22Rv1 (cell line): ENCODE measurements around the gene ZFYVE28.

Experiments
- H3K27ac ChIP-seq: fragments of 450-650 bp; 2 replicates; pipeline ENCODE4 v1.5.1; 2017
- ZFX ChIP-seq: fragments of 450-650 bp; IDR thresholded peaks from 2 replicates; pipeline ENCODE4 v1.6.1; 2017; ENCODE audit warnings: antibody characterized with exemption, borderline replicate concordance
- TF ChIP-seq, protein P1 (sequence below): fragments of 450-650 bp; IDR thresholded peaks from 2 replicates; pipeline ENCODE4 v1.5.1; 2017; ENCODE audit warnings: mild to moderate bottlenecking

Gene ZFYVE28

DNA sequence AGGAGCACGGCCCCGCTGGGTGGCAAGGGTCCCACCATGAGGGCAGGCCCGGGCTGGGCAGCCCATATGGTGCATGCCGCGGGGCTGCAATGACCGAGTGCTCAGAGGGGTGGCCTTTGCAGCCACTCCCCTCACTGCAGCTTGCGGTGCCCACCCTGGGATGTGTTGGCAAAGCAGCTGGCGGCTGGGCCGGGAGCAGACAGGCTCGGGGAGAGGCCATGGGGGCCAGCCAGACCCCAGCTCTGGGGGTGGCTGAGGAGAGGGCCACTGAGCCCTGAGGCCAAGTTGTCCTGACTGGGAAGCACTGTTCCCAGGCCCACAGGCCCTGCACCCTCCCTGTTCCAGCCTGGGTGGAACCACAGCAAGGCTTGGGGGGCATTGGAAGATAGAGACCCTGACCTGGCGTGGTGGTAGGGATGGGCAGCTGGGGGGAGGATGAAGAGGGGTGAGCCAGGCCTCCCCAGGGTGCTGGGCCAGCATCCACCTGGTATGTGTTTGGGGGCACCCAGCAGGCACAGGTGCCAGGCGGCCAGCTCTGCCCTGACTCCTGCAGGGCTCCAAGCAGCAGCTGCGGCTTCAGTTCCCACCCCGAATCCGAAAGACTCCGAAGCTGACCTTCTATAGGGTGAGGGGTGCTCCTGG is 32.1 kb upstream of the ZFYVE28 start:
- H3K27ac ChIP-seq, result no peak overlapping the region
- TF ChIP-seq ZFX, result no peak
- TF ChIP-seq, protein P1, sequence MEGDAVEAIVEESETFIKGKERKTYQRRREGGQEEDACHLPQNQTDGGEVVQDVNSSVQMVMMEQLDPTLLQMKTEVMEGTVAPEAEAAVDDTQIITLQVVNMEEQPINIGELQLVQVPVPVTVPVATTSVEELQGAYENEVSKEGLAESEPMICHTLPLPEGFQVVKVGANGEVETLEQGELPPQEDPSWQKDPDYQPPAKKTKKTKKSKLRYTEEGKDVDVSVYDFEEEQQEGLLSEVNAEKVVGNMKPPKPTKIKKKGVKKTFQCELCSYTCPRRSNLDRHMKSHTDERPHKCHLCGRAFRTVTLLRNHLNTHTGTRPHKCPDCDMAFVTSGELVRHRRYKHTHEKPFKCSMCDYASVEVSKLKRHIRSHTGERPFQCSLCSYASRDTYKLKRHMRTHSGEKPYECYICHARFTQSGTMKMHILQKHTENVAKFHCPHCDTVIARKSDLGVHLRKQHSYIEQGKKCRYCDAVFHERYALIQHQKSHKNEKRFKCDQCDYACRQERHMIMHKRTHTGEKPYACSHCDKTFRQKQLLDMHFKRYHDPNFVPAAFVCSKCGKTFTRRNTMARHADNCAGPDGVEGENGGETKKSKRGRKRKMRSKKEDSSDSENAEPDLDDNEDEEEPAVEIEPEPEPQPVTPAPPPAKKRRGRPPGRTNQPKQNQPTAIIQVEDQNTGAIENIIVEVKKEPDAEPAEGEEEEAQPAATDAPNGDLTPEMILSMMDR, result no peak

DNA sequence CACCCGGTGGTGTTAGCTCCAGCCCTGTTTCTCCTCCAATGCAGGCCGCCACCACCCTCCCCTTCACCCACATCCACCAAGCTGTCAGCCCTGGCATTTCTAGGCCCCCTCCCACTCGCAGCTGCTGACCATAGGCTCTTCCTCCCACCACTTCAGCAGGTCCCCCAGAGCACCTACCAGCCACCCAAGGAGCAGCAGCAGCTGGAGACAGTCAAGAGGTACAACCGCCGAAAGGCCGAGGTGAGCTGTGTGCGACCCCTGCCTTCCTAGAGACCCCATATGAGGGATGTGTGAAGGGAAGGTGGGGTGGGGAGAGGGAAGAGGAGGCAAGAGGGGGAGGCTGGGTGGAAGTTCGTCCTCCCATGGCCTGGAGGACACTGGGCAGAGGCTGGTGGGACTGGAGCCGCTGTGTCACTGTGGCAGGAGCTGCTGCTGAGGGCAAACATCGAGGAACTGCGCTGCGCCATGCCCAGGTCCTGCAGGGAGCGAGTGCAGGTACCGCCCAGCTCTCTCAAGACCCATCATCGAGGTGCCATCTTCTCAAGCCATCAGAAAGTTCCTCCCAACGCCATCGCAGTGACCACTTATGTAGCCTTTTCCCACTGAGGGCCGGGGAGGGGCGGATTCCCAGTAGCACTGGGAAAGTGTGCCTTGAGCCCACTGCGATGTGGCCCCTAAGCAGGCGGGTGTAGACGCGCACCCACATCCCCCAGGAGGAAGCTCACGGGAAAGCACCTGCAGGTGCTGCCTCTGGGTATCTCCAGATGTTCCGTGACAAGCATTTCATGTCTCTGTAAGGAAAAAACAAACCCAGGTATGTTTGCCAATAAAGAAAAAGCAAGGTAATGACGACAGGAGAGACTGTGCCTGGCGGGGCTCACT is 31.3 kb upstream of the ZFYVE28 start:
- H3K27ac ChIP-seq, result no peak overlapping the region
- no peak for TF ChIP-seq ZFX
- TF ChIP-seq, protein P1, result no peak

DNA sequence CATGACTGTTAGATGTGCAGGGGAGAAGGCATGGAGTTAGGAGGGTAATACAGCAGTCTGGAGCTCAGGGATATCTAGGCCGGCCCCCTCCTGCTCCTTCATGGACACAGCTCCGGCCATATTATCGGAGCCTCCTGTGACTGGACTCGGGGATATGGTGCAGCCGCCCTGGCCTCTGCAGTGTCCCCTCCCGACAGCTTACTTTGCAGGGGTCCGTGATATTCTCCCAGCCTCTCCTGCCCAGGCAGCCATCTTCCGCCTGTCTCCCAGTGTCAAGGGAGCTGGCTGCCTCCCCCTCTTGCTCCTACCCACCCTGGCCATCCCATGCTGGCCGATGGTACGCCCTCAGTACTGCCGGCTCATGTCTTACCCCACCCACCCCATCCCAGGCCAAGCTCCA is 30.6 kb upstream of the ZFYVE28 start:
- no peak overlapping the region for H3K27ac ChIP-seq
- TF ChIP-seq ZFX, result no peak
- TF ChIP-seq, protein P1, result no peak

DNA sequence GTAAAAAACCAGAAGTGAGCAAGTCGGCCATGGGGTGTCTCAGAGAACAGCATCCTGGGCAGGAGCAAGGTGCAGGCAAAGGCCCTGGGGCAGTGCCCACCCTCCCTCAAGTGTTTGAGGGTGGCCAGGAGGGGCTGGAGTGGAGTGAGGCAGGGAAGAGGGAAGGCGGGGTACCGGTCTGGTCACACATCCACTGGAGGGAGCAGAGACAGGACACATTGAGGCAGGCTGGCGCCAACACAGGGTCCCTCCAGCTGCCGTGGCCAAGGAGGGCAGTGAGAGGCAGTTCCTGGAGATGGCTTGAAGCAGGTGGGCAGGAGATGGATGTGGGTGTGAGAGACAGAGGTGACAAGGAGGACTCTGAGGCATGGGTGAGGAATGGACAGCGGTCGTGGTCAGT is 30.1 kb upstream of the ZFYVE28 start:
- no peak overlapping the region for H3K27ac ChIP-seq
- TF ChIP-seq ZFX, result no peak

DNA sequence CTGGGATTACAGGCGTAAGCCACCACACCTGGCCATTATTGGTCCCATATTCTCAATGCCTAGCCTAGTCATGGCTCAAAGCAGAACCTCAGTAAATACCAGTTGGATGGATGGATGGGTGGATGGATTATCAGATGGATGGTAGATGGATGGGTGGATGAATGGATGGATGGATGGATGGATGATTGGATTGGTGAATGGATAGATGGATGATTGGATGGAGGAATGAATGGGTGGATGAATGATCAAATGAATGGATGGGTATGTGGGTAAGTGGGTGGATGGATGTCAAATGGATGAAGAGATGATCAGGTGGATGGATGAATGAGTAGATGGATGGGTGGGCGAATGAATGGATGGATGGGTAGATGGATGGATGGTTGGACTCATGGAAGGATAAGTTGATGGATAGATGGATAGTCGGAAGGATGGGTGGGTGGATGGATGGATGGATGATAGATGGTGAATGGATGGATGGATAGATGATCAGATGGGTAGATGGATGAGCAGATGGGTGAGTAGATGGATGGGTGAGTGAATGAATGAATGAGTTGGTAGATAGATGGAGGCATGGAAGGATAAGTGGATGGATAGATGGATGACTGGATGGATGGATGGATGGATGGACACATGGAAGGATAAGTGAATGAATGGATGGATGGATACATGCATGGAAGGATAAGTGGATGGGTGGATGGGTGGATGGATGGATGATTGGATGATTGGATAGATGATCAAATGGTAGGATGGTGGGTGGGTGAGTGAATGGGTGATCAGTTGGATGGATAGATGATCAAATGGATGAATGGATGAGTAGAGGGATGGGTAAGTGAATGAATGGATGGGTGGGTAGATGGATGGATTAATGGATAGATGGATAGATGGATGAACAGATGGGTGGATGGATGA is 28.5 kb upstream of the ZFYVE28 start:
- no peak overlapping the region for H3K27ac ChIP-seq
- TF ChIP-seq ZFX, result no peak
- TF ChIP-seq, protein P1, result no peak

DNA sequence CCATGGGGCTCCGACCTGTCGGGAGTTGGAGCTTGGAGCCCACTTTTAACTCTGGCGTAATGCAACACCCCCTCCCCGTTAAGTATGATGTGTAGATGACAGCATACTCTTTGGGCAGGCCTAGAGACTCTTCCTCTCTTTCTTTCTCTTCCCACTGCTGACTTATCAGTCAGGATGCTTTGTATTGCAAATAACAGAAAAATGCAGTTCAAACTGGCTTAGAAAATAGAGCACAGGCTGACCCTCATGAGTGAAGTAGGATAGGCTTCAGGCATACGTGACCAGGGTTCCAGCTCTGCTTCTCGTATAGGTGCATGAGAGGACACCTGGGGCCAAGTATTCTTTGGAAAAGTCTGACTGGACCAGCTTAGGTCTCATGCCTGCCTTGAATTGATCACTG is 27.1 kb upstream of the ZFYVE28 start:
- TF ChIP-seq, protein P1, result no peak
- TF ChIP-seq ZFX, result no peak
- no peak overlapping the region for H3K27ac ChIP-seq

DNA sequence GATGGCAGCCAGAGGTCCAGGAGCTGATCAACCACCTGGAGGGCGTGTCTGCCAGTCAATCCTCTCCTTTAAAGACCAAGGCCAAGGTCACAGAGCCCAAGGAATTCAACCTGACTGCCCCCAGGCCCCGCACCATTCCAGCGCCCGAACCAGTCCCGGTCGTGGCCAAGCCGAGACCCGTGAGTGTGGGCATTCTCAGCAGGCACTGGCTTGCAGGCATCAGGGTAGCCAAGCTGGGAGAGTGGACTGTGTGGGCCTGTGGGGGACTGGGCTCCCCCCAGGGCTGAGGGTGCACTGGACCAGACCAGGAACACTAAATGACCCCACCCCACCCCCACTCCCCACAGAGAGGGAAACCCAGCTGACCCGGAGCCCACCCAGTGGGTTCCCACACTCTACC is 26.7 kb upstream of the ZFYVE28 start:
- TF ChIP-seq, protein P1, result no peak
- TF ChIP-seq ZFX, result no peak
- no peak overlapping the region for H3K27ac ChIP-seq
